Heart left ventricle (tissue), 13 donors: ENCODE results near the gene UCMA.

Experiments used
- CTCF ChIP-seq, 12 donors: fragments of 200-600 bp; sonication (generic) in 4 of 12; IDR thresholded peaks; one replicate each; pipeline versions ENCODE4 v1.5.0 to v1.8.0; 2018 to 2022; ENCODE audit warnings: antibody characterized with exemption in 12 of 12, mild to moderate bottlenecking in 5 of 12
- POLR2A ChIP-seq, 2 donors: fragments of 450-650 bp; IDR thresholded peaks; one replicate each; pipeline ENCODE4 v1.6.1; 2017; ENCODE audit warnings: antibody characterized with exemption in 2 of 2, mild to moderate bottlenecking in 2 of 2, moderate library complexity in 2 of 2
- donor health status: ischemic (EF 13 %, LVEDD 7.1; RV severe dilation, severe dysfunction).
- donor health status: DM: no; HTN: yes; CAD: no.
- donor health status: DM: no; HTN: no; CAD: no.
- donor health status: ischemic (EF 25% LVEDD 6.9; RV normal size, moderate dysfunction).
- donor health status: ischemic (EF 25% LVEDD 5.7; RV mildly dilated, moderate dysfunction).
- donor health status: ischemic (EF 35%, LVEDD 5.7; RV mildly dilated, moderate dysfunction).
- donor health status: nonischemic (EF 11% LVEDD 7.7; RV severe dilation, severe dysfunction).
- donor health status: DM: yes; HTN: yes; CAD: no.
- donor health status: PGD.
- donor health status: ischemic (EF 29% LVEDD 5.4; RV normal size, mild dysfunction).
- donor health status: nonischemic (EF 23%, LVEDD 6.1; RV moderate dilation, normal function).

DNA sequence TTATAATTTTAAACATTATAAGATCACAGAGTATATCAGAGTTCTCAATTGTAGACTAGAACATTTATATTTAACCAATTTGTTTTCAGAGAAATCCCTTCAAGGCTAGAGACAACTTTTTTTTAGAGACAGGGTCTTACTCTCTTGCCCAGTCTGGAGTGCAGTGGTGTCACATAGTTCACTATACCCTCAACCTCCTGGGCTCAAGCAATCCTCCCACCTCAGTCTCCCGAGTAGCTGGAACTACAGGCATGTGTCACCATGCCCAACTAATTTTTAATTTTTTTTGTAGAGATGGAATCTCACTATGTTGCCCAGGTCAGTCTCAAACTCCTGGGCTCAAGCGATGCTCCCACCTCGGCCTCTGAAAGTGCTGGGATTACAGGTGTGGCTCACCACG, 15.3 kb downstream of the UCMA start:
- TF ChIP-seq CTCF (IDR thresholded peaks at IDR 0.05) = no peak
- TF ChIP-seq POLR2A (IDR thresholded peaks at IDR 0.05) = no peak
